NCI-H2107 treated with DMSO at 0.1 percent for 48 hours (cell line): ENCODE data around the gene ATP1B2.

Source experiments
- DNase-seq: peaks from one replicate; lab custom pipeline; 2025; ENCODE audit not compliant: unreplicated experiment; lab: John Stamatoyannopoulos, UW

ATP1B2 gene

DNA sequence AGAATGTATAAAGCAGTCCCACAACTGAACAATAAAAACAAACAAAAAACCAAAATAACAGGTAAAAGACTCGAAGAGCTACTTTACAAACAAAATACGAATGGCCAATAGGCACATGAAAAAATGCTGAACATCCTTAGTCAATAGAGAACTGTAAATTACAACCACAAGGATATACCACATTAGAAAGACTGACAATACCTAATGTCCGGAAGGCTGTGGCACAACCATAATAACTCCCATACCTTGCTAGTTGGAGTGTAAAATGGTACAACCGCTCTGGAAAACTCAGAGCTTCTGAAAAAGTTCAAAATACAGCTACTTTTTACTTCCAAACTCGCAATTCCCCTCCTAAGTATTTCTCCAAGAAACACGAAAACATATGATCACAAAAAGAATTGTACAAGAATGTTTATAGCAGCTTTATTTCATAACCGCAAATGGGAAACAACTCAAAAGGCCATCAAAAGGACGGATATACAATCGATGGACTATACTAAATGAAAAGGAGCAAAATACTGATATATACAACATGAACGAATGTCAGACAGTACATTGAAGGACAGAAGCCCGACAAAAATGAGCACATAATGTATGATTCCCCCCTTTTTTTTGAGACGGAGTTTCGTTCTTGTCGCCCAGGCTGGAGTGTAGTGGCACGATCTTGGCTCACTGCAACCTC, 34.3 kb downstream of the ATP1B2 start:
- no peak for DNase-seq

DNA sequence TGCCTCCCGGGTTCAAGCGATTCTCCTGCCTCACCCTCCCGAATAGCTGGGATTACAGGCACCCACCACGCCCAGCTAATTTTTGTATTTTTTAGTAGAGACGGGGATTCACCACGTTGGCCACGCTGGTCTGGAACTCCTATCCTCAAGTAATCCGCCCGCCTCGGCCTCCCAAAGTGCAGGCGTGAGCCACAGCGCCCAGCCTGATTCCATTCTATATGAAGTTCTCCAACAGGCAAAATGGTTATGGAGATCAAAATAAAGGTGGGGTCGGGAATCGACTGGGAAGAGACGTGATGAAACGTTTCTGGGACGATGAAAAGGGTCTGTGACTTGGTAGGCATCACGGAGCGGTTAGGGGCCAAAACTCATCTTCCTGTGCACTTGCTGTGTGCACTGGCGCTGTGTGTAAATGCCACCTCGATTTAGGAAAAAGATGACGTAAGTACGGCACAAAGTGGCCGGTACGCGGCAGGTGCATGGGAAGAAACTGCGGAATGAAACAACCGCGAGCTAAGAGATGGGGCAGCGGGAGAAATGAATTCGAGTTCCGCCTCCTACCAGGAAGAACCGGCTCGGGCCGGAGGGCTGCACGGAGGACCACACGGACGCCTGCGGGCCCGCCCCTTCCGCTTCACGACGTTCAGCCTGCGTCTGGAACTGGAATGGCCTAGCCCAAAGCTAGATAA, 35.0 kb downstream of the ATP1B2 start:
- DNase-seq: peak; percentile 75

DNA sequence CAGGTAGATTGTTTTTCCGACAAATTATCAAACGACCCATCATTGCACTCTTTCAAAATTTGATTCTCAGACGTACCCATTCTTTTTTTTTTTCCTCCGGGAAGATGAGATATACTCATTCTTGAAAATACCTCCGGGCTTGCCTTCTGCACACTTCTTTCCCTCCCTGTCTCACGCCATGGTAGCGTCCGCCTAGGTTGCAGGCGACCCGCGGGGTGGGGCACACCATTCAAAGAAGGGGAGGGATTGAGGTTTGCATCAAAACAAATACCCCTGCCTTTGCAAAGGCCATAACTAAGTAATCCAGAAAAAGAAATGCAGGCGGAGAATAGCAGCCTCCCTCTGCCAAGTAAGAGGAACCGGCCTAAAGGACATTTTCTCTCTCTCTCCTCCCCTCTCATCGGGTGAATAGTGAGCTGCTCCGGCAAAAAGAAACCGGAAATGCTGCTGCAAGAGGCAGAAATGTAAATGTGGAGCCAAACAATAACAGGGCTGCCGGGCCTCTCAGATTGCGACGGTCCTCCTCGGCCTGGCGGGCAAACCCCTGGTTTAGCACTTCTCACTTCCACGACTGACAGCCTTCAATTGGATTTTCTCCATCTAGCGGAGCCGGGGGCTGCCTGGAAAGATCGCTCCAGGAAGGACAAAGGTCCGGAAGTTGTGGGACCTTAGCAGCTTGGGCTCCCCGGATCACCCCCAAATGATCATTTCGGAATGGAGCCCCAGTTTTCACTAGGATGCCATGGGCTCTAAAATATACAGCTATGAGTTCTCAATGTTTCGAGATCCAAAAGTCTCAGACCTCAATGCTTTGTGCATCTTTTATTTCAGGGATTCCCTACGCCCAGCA, 35.7 kb downstream of the ATP1B2 start:
- DNase-seq: peak; percentile 75

DNA sequence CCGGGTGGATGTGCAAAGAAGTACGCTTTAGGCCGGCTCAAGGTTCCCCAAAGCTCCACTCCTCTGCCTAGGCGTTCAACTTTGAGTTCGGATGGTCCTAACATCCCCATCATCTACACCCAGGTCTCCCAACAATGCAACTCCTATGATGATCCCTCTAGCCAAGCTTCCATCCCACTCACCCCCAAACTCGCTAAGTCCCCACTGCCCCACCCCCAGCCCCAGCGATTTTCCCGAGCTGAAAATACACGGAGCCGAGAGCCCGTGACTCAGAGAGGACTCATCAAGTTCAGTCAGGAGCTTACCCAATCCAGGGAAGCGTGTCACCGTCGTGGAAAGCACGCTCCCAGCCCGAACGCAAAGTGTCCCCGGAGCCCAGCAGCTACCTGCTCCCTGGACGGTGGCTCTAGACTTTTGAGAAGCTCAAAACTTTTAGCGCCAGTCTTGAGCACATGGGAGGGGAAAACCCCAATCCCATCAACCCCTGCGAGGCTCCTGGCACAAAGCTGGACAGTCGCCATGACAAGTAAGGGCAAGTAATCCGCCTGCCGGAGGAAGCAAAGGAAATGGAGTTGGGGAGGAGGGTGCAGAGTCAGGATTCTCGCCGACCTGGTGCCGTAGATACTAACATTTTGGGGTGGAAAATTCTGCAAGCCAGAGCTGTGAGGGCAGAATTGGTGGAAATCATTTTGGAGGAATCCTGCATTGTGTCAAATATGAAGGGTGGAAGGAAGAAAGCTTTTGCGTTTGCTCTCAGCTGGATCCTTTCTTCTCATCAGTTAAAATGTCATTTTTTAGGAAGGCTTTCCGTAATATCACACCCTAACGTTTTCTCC, 36.6 kb downstream of the ATP1B2 start, which contains the start of gene TP53:
Gene TP53, minus strand, starts transcription at position 419 of the 836 bp plus-strand sequence. CDS start 10,896 bp downstream, outside the sequence.
- peak; percentile 58 for DNase-seq

DNA sequence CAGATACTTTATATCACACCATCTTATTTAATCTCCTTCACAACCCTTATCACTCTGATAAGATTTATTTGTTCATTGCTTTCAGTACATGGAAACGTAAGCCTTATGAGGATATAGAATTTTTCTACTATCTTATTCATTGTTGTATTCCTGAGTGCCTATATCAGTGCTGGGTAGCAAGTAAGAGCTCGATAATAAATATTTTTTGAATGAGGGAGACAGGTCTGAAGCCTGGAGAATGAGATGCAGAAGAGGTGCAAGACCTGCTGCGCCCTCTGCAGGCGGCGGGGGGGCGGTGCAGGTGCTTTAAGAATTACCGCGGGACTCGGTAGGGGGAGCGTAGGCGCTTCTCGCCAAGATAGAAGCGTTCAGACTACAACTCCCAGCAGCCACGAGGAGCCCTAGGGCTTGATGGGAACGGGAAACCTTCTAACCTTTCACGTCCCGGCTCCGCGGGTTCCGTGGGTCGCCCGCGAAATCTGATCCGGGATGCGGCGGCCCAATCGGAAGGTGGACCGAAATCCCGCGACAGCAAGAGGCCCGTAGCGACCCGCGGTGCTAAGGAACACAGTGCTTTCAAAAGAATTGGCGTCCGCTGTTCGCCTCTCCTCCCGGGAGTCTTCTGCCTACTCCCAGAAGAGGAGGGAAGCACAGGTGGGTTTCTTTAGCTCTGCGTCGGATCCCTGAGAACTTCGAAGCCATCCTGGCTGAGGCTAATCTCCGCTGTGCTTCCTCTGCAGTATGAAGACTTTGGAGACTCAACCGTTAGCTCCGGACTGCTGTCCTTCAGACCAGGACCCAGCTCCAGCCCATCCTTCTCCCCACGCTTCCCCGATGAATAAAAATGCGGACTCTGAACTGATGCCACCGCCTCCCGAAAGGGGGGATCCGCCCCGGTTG, 37.4 kb downstream of the ATP1B2 start, which contains the start of gene WRAP53:
Gene WRAP53, plus strand, starts transcription at position 570 of the 900 bp plus-strand sequence. Its CDS starts 172 bp downstream, at position 742.
- peak; percentile 99 for DNase-seq

DNA sequence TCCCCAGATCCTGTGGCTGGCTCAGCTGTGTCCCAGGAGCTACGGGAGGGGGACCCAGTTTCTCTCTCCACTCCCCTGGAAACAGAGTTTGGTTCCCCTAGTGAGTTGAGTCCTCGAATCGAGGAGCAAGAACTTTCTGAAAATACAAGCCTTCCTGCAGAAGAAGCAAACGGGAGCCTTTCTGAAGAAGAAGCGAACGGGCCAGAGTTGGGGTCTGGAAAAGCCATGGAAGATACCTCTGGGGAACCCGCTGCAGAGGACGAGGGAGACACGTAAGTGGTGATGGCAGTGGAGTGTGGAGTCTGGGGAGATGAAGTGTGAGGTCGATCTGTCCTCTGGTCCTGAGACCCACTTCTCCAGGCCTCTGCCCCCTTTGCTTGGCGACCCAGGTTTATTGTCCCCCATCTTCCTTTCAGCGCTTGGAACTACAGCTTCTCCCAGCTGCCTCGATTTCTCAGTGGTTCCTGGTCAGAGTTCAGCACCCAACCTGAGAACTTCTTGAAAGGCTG, 38.1 kb downstream of the ATP1B2 start:
- DNase-seq: no peak

DNA sequence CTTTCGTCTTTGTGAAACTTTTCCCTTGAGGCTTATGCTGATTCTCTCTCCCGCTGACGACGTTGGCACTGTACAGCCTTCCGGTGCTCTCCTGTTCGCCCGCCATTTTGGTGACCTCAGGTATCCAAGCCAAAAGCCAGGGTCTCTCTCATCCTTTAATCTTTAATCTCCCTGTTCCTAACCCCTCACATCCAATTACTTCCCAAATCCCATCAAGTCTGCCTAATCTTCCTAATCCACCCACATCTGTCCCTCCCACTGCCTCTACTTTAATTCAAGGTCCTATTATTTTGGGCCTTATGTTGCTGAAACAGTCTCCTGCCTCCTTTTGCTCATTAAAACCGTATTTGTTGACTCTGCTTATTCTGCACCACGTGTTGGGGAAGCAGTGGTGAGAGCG, 44.9 kb downstream of the ATP1B2 start:
- DNase-seq: no peak

DNA sequence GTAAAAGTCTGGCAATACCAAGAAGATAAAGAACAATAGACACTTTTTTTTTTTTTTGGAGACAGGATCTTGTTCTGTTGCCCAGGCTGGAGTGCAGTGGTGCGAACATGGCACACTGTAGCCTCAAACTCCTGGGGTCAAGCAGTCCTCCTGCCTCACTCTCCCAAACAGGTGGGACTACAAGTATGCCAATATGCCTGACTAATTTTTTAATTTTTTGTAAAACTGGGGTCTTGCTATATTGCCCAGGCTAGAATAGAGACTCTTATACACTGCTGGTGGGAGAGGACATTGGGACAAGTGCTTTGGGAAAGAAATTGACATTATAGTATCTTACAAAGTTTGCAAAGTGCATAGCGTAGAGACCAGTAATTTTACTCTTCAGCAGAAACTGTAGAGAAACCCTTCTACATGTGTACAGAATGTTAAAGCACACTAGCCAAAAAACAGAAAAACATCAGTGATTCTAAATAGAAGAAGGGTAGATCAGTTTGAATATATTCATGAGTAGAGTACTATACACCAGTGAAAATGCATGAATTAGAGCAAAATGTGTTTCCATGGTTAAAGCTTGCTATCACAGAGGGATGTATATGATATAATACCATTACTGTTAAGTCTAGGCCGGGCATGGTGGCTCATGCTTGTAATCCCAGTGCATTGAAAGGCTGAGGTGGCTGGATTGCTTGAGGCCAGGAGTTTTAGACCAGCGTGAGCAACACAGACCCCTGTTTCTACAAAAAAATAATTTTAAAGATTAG, 47.3 kb downstream of the ATP1B2 start:
- no peak for DNase-seq

DNA sequence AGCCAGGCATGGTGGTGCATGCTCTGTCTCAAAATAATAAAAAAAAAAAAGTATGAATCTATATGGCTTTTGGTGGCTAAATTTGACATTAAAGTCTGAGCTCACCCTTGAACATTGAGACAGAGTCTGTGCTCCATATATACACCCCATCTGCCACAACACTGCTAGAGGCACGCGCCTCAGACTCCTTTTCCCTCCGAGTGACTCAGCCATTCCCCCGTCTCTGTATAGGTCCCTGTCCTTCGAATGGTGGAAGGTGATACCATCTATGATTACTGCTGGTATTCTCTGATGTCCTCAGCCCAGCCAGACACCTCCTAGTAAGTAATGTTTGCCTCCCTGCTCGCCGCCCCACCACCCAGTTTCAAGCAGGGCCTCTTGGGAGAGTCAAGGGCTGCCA, 49.8 kb downstream of the ATP1B2 start:
- no peak for DNase-seq

DNA sequence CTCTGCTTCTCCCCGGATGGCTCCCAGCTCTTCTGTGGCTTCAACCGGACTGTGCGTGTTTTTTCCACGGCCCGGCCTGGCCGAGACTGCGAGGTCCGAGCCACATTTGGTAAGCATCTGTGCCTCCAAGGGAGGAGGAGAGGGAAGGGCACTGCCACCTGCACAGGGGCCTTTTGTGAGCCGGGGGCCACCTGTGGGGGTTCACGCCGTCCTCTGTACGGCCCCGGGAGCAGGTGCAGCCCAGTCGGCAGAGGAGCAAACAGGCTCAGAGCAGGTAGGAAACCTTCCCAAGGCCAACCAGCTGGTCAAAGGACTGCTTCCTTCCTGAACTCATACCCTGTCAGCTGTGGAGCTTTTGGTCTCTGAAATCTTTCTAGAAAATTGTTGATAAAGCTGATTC, 51.0 kb downstream of the ATP1B2 start:
- no peak for DNase-seq

DNA sequence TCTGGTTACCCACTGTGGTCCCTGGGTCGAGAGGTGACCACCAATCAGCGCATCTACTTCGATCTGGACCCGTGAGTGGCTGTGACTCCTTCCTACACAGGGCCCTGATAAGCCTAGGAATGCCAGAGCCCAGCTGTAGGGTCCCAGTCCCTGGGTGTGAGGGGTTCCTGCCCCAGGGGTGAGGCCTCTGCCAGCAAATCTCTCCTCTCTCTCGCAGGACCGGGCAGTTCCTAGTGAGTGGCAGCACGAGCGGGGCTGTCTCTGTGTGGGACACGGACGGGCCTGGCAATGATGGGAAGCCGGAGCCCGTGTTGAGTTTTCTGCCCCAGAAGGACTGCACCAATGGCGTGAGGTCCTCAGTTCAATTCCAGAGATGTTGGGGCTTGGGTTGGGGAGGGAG, 52.0 kb downstream of the ATP1B2 start:
- DNase-seq: no peak

DNA sequence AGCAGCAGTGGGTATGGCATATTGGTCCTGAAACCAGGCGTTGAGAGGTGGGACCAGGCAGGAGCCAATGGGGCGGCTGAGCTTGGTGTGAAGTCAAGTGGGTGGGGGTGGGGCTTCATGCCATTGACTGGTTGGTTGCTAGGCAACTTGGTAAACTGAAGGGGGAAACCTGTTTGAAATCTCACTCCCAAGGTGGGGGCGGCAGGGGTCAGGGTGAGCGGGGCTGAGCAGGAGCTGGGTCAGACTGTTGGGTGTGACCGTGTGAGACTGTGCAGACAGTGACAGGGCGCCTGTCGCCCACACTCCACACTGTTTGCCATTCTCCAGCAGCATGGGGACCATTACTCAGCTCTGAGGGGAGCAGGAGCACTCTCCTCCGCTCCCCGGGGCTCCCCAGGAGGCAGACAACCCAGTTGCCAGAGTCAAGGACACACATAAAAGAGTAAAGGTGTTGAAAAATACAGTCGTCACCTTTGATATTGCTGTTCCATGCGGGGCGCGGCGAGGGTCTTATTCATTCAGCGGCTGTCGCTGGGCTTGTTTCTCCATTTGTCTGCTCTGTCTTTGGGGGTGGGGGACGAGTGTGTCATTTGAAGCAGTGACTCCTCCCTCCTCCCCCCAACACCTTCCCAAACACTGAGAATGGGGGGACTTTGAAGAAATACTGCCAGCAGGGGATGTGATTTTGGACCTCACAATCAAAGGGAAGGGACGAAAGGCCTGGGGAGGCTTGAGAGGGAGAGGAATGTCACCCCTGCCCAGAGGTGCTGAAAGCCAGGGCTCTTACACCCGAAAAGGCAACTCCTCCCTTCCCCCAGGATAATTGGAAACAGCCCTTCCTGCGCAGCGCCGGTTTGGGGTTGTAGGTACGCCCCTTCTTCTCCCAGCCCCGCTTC, 53.1 kb downstream of the ATP1B2 start:
- DNase-seq: no peak

DNA sequence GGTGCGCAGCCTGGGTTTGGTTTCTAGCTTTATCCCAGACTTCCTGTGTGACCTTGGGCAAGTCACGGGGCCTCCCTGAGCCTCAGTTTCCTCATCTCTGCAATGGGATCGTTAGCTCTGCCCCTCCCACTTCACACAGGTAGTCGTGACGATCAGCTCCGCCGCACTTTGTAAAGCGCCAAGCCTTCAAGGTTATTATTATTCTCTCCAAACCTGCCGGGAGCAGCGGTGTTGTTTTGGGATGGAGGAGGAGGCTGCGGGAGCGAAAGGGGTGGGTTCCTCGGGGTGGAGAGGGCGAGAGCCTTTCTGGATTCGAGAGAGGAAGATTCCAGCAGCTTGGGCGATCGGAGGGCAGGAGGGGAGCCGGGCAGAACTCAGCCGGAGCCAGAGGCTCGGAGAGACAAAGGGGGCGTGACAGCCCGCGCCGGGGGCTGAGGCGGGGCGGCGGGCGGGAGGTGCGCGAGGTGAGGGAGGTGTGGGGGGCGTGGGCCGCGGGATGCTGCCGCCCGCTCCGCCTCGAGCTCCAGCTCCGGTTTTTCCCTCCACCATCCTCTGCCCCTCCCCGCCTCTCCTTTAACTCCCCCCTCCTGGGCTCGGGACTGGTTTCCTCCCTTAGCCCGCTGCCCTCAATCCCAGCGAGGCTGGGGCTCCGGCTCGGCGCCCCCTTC, 54.0 kb downstream of the ATP1B2 start, which contains the start of gene EFNB3:
Gene EFNB3, plus strand, starts transcription at position 602 of the 668 bp plus-strand sequence. CDS start 397 bp downstream, outside the sequence.
- no peak for DNase-seq

DNA sequence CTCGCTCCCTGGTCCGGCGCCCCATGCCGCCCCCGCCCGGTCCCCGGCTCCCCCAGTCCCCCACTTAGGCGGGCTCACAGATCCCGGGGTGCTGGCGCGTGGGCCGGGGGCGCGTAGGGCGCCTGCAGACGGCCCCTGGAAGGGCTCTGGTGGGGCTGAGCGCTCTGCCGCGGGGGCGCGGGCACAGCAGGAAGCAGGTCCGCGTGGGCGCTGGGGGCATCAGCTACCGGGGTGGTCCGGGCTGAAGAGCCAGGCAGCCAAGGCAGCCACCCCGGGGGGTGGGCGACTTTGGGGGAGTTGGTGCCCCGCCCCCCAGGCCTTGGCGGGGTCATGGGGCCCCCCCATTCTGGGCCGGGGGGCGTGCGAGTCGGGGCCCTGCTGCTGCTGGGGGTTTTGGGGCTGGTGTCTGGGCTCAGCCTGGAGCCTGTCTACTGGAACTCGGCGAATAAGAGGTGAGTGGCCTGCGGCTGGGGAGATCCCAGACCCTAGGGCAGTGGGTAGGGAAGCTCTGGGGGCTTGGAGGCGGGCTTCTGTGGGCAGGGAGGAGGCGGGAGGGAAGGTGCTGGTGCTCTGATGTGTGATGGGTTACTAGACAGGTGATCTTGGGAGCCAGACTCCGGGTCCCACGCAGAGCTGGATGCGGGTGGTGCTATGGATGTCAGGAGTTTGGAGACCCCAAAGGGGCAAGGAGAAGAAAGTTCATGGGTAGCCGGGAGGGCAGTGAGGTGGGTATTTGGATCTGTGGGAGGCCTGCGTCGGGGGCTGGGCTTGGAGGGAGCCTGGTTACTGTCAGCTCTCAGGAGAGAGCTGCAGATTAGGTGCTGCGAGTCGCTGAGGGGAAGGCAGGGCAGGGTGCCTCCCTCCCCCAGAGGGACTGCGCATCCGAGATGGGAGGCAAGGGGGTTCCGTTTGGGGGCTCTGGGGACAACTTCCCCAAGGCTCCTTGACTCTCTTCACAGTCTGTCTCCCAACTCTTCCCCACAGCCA, 54.8 kb downstream of the ATP1B2 start:
- DNase-seq: no peak

DNA sequence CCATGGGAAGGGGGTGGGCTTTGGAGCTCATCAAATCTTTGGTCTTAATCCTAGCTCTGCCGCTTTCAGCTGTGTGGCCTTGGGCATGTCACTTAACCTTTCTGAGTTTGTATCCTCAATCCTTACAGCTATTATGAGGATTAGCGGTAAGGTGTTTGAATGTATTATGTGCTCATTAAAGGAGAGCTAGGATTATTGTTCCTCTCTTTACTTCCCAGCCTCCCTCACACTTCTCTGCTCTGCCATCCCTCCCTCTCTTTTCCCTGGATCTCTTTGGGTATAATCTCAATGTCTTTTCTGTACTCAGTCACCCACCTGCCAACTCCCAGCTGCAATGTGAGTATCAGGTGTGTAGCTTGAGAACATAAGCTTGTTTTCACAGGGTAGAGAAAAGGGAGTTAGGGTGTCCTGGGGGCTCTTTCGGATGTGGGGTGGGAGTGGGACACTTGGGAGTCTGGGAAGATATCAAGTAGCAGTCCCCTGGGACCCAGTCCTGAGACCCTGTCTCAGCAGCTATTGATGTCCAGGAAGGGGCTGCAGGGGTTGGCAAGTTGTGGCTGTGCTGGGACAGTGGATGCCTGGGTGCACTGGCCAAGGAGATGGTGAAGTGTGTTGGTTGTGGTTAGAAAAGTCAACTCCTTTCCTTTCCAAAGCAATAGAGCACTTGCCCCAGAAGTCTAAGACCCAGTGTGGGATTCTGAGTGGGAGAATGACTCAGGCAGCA, 56.1 kb downstream of the ATP1B2 start:
- no peak for DNase-seq
